Endothelial cell of umbilical vein (primary cell): ENCODE data around the gene GRIK1. TPM values are rescaled to one million over a fixed set of nuclear protein-coding genes. Genes with fewer than 3 reads are reported as not detected.

Source experiments
- BruUV-seq: library from RNA; stranded (reverse); fragments of 400-500 nt; replicated peaks from 2 replicates; lab custom pipeline; 2021; lab: Mats Ljungman, UMichigan
- CTCF ChIA-PET: fragments of 300-600, 350-600 bp; sonication (Branson Sonifier 250); formaldehyde crosslinking; loops from one replicate; lab custom pipeline; 2021; ENCODE audit warnings: antibody characterized with exemption, inconsistent platforms; lab: Charles Lee
- POLR2A ChIA-PET: fragments of 300-600, 350-600 bp; sonication (Branson Sonifier 250); formaldehyde crosslinking; loops from one replicate; lab custom pipeline; 2021; ENCODE audit warnings: antibody characterized with exemption, inconsistent platforms; lab: Charles Lee
- DNase-seq: peaks from one replicate; pipeline ENCODE4 v3.0.0-alpha.2; 2011; ENCODE audit warnings: low read depth, low spot score
- FAIRE-seq: peaks from 2 replicates; lab custom pipeline; 2011; peaks lifted over from hg19 to GRCh38; lab: Jason Lieb, UNC
- H2AFZ ChIP-seq: 2 replicates; pipeline ENCODE4 v1.6.0; 2012; ENCODE audit warnings: low read depth, low read length, control low read depth, inconsistent platforms
- H3K27ac ChIP-seq: 2 replicates; pipeline ENCODE4 v1.5.1; 2011; ENCODE audit warnings: low read depth, mild to moderate bottlenecking, control low read depth, low read length, moderate library complexity; ENCODE audit not compliant: insufficient read depth
- H3K27me3 ChIP-seq, 2 experiments: 2 replicates each; pipeline versions ENCODE4 v1.6.0 to v1.6.1; 2011; ENCODE audit warnings: low read length in 2 of 2, mixed read lengths in 1 of 2; ENCODE audit not compliant: control insufficient read depth in 2 of 2, insufficient read depth in 2 of 2
- H3K36me3 ChIP-seq, 2 experiments: 2 replicates in 1 of 2; 3 replicates in 1 of 2; pipeline ENCODE4 v1.5.1; 2011; ENCODE audit warnings: low read length in 2 of 2, mild to moderate bottlenecking in 1 of 2, moderate library complexity in 1 of 2; ENCODE audit not compliant: control insufficient read depth in 2 of 2, insufficient read depth in 2 of 2; ENCODE audit errors: extremely low read depth in 1 of 2
- H3K4me1 ChIP-seq: 3 replicates; pipeline ENCODE4 v1.5.1; 2011; ENCODE audit warnings: mild to moderate bottlenecking, low read length; ENCODE audit not compliant: control insufficient read depth, insufficient read depth; ENCODE audit errors: extremely low read depth
- H3K4me2 ChIP-seq: 2 replicates; pipeline ENCODE4 v1.6.1; 2011; ENCODE audit warnings: low read length, control low read depth, mixed read lengths; ENCODE audit not compliant: insufficient read depth
- H3K4me3 ChIP-seq, 3 experiments: fragments of 200-600 bp in 1 of 3; sonication (generic), shearing (Covaris generic) in 1 of 3; replicated peaks in 1 of 3; 2 replicates each; pipeline ENCODE4 v1.5.1; 2011 to 2016; ENCODE audit warnings: control low read depth in 3 of 3, low read length in 3 of 3, mild to moderate bottlenecking in 2 of 3, inconsistent platforms in 1 of 3, low read depth in 1 of 3, moderate library complexity in 1 of 3; ENCODE audit not compliant: insufficient read depth in 1 of 3
- H3K79me2 ChIP-seq: 2 replicates; pipeline ENCODE4 v1.6.0; 2012; ENCODE audit warnings: low read length, inconsistent platforms; ENCODE audit not compliant: control insufficient read depth, insufficient read depth
- H3K9ac ChIP-seq: replicated peaks from 2 replicates; pipeline ENCODE3; 2011; ENCODE audit warnings: low read length, control low read depth; ENCODE audit not compliant: insufficient read depth; ENCODE audit errors: extremely low read depth
- H3K9me1 ChIP-seq: replicated peaks from 3 replicates; pipeline ENCODE4 v1.6.0; 2011; ENCODE audit warnings: mild to moderate bottlenecking, low read length; ENCODE audit not compliant: control insufficient read depth, insufficient read depth; ENCODE audit errors: extremely low read depth
- H3K9me3 ChIP-seq: replicated peaks from 2 replicates; pipeline ENCODE4 v1.5.1; 2012; ENCODE audit warnings: low read length, inconsistent platforms; ENCODE audit not compliant: control insufficient read depth, insufficient read depth
- H4K20me1 ChIP-seq: replicated peaks from 2 replicates; pipeline ENCODE3; 2011; ENCODE audit warnings: mild to moderate bottlenecking, low read length; ENCODE audit not compliant: control insufficient read depth, insufficient read depth; ENCODE audit errors: extremely low read depth
- EZH2 ChIP-seq: IDR thresholded peaks from 2 replicates; pipeline ENCODE4 v1.6.1; 2012; ENCODE audit warnings: borderline replicate concordance, low read depth, mild to moderate bottlenecking, moderate library complexity, low read length, inconsistent platforms; ENCODE audit not compliant: severe bottlenecking
- FOS ChIP-seq: IDR thresholded peaks from 2 replicates; pipeline ENCODE4 v1.6.1; 2011; ENCODE audit warnings: mild to moderate bottlenecking, low read length, moderate library complexity, borderline replicate concordance; ENCODE audit not compliant: insufficient read depth
- GATA2 ChIP-seq: IDR thresholded peaks from 2 replicates; pipeline ENCODE4 v1.7.0; 2011; ENCODE audit warnings: low read depth, mild to moderate bottlenecking, moderate library complexity, mixed read lengths, low read length; ENCODE audit not compliant: insufficient read length, insufficient read depth
- JUN ChIP-seq: IDR thresholded peaks from 2 replicates; pipeline ENCODE4 v1.6.1; 2011; ENCODE audit warnings: borderline replicate concordance, low read depth; ENCODE audit not compliant: insufficient read length, insufficient read depth
- MYC ChIP-seq: IDR thresholded peaks from one replicate; pipeline ENCODE4 v1.6.1; 2011; ENCODE audit warnings: mild to moderate bottlenecking, low read depth, low read length
- POLR2A ChIP-seq: IDR thresholded peaks from 2 replicates; pipeline ENCODE4 v1.6.1; 2012; ENCODE audit warnings: low read depth, mild to moderate bottlenecking, control low read depth, low read length
- POLR2AphosphoS5 ChIP-seq: IDR thresholded peaks from 2 replicates; pipeline ENCODE4 v1.6.1; 2012; ENCODE audit warnings: low read depth, mild to moderate bottlenecking, control low read depth, low read length, moderate library complexity; ENCODE audit not compliant: insufficient read depth
- dilution Hi-C: fragments of 300-500 bp; cut with MboI; formaldehyde crosslinking; loops from one replicate; pipeline ENCODE4 v1.15.0; 2019; ENCODE audit warnings: low sequenced_read_pairs; ENCODE audit not compliant: extremely low pct_ligation_motif_present
- intact Hi-C: fragments of 100-400 bp; cut with micrococcal nuclease; formaldehyde crosslinking; loops from one replicate; pipeline ENCODE4 v1.10.0; 2022
- polyA plus RNA-seq, 4 experiments: library from polyadenylated mRNA; depleted of rRNA in 3 of 4; stranded (reverse) in 3 of 4; unstranded in 1 of 4; fragments of >200 nt; gene quantifications; 2 replicates each; pipeline versions ENCODE4 v1.2.1 to v1.2.3, GENCODE V29; 2011 to 2012; ENCODE audit warnings: missing spikeins in 1 of 4
- total RNA-seq: library from RNA; stranded (reverse); gene quantifications from 2 replicates; pipeline ENCODE4 v1.2.3, GENCODE V29; 2021
- TF ChIP-seq, protein P1 (sequence below), 2 donors: IDR thresholded peaks; 1 replicate in 1 of 2; 2 replicates in 1 of 2; pipeline ENCODE4 v1.5.1; 2011; ENCODE audit warnings: low read length in 2 of 2, mild to moderate bottlenecking in 2 of 2, moderate library complexity in 2 of 2, control low read depth in 1 of 2, inconsistent platforms in 1 of 2, low read depth in 1 of 2; ENCODE audit not compliant: insufficient read depth in 1 of 2; ENCODE audit errors: extremely low read depth in 1 of 2
- TF ChIP-seq, protein P2 (sequence below): IDR thresholded peaks from 2 replicates; pipeline ENCODE4 v1.6.1; 2011; ENCODE audit not compliant: insufficient read depth, insufficient read length

The GRIK1 gene
- total and polyA plus RNA-seq, 2 donors (not counting 3 experiments of a cell fraction or from before 2014, with no cell fraction given): not detected

DNA sequence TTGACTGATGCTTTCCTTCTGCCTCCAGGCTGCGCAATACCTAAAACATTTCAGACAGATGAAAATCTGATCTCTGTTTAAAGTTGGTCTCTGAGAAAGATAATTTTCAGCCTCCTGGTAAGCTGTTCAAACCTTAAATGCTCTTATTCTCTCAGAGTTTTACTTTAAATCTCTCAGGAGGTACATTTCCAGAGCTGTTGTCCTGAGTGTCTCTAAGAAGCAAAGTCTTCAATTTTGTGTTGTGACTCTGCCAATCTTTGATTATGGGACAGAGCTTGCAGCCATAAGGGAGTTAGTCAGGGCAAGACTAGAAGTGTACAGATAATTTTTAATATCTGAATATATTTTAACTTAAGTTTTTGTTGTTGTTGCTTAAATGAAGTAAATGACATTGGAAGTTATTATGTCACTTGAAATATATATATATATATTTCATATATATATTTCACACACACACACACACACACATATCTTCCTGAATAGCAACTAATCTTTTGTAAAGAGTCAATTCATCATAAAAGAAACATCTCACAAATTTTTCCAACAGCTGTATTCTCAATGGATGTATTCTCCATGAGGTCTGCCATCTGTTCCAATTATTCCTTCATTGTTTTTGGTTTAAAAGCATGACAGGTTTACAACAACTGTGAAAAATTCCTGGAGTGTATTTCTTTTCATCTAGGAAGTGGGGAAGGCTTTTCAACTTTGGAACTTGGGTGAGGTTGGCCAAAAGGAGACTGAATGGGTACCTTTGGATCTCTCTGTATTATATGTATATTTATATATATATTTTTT lies 381.7 kb downstream of the GRIK1 start:
- no peak overlapping the region for H3K4me2 ChIP-seq
- POLR2A ChIA-PET: no interaction called here
- H3K9me3 ChIP-seq: no peaks in the 10 kb centered on the region
- no peaks in the 10 kb centered on the region for H3K79me2 ChIP-seq
- no peak overlapping the region for H3K27ac ChIP-seq
- CTCF ChIA-PET: interaction anchor here (0.7 kb wide), 1 partner anchor 9 kb away, joined by 3 read pairs; no protein-coding TSS in a partner anchor
- no peak overlapping the region for H3K9ac ChIP-seq
- FAIRE-seq: no peak
- dilution Hi-C loops (no loop called here), intact Hi-C loops (no loop called here)
- no peaks in the 10 kb centered on the region for H3K9me1 ChIP-seq
- TF ChIP-seq POLR2A (no peak), FOS (no peak), MYC (no peak), JUN (no peak), POLR2AphosphoS5 (no peak), EZH2 (no peak), GATA2 (no peak)
- TF ChIP-seq, protein P1, sequence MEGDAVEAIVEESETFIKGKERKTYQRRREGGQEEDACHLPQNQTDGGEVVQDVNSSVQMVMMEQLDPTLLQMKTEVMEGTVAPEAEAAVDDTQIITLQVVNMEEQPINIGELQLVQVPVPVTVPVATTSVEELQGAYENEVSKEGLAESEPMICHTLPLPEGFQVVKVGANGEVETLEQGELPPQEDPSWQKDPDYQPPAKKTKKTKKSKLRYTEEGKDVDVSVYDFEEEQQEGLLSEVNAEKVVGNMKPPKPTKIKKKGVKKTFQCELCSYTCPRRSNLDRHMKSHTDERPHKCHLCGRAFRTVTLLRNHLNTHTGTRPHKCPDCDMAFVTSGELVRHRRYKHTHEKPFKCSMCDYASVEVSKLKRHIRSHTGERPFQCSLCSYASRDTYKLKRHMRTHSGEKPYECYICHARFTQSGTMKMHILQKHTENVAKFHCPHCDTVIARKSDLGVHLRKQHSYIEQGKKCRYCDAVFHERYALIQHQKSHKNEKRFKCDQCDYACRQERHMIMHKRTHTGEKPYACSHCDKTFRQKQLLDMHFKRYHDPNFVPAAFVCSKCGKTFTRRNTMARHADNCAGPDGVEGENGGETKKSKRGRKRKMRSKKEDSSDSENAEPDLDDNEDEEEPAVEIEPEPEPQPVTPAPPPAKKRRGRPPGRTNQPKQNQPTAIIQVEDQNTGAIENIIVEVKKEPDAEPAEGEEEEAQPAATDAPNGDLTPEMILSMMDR (IDR thresholded peaks at IDR 0.05; ENCODE audit: extremely low read depth in 1 of 2, insufficient read depth in 1 of 2, low read depth in 1 of 2, low read length in 2 of 2): no peak
- TF ChIP-seq, protein P2, sequence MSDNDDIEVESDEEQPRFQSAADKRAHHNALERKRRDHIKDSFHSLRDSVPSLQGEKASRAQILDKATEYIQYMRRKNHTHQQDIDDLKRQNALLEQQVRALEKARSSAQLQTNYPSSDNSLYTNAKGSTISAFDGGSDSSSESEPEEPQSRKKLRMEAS: no peak
- no peak overlapping the region for H3K4me3 ChIP-seq
- no TSS peak for BruUV-seq
- no peaks in the 10 kb centered on the region for H3K27me3 ChIP-seq
- DNase-seq: no peak
- no peak overlapping the region for H2AFZ ChIP-seq
- no peaks in the 10 kb centered on the region for H4K20me1 ChIP-seq
- no peaks in the 10 kb centered on the region for H3K36me3 ChIP-seq
- no peaks in the 10 kb centered on the region for H3K4me1 ChIP-seq
